Upper lobe of right lung (tissue), 1 donor: ENCODE data around the gene UTP14C. TPM values are rescaled to one million over a fixed set of nuclear protein-coding genes. Genes with fewer than 3 reads are reported as not detected.

Source experiments
- ATAC-seq: fragments of 200-7000 bp; cut with Tn5 transposase; one replicate; pipeline ENCODE4 v1.9.1; 2020; ENCODE audit warnings: mild to moderate bottlenecking, moderate library complexity
- DNase-seq: peaks from one replicate; pipeline ENCODE4 v3.0.0-alpha.2; 2020
- H3K27ac ChIP-seq: fragments of 200-600 bp; one replicate; pipeline ENCODE4 v1.8.0; 2022
- H3K27me3 ChIP-seq: fragments of 200-600 bp; one replicate; pipeline ENCODE4 v1.8.0; 2022; ENCODE audit warnings: mild to moderate bottlenecking
- H3K36me3 ChIP-seq: fragments of 200-600 bp; one replicate; pipeline ENCODE4 v1.8.0; 2022
- H3K4me1 ChIP-seq: fragments of 200-600 bp; one replicate; pipeline ENCODE4 v1.8.0; 2022
- H3K4me3 ChIP-seq: fragments of 200-600 bp; one replicate; pipeline ENCODE4 v1.8.0; 2022; ENCODE audit warnings: mild to moderate bottlenecking
- H3K9me3 ChIP-seq: fragments of 200-600 bp; one replicate; pipeline ENCODE4 v1.8.0; 2022
- intact Hi-C: fragments of 100-400 bp; cut with DNase I; formaldehyde crosslinking; loops from one replicate; pipeline ENCODE4 v1.11.0; 2022
- total RNA-seq: library from RNA; stranded (reverse); fragmentation: NEBNext Ultra II Directional; extraction: Animal tissue kit (Norgen Biotek cat#: 25700); gene quantifications from one replicate; pipeline ENCODE4 v1.2.1, GENCODE V29; 2021
- TF ChIP-seq, protein P1 (sequence below): fragments of 200-600 bp; IDR thresholded peaks from one replicate; pipeline ENCODE4 v1.8.0; 2022; ENCODE audit warnings: antibody characterized with exemption
- donor health status: DM: no; HTN: yes; CAD: no; lungs with severe emphysema.

The UTP14C gene
- total RNA-seq, 1 donor from 2014 or later = 20.5 TPM

GRCh38 chr13:52034616-52035226 is 10.2 kb downstream of the UTP14C start:
- DNase-seq = no peak
- TF ChIP-seq, protein P1, sequence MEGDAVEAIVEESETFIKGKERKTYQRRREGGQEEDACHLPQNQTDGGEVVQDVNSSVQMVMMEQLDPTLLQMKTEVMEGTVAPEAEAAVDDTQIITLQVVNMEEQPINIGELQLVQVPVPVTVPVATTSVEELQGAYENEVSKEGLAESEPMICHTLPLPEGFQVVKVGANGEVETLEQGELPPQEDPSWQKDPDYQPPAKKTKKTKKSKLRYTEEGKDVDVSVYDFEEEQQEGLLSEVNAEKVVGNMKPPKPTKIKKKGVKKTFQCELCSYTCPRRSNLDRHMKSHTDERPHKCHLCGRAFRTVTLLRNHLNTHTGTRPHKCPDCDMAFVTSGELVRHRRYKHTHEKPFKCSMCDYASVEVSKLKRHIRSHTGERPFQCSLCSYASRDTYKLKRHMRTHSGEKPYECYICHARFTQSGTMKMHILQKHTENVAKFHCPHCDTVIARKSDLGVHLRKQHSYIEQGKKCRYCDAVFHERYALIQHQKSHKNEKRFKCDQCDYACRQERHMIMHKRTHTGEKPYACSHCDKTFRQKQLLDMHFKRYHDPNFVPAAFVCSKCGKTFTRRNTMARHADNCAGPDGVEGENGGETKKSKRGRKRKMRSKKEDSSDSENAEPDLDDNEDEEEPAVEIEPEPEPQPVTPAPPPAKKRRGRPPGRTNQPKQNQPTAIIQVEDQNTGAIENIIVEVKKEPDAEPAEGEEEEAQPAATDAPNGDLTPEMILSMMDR = no peak
- no peaks in the 10 kb centered on the region for H3K4me1 ChIP-seq
- no peaks in the 10 kb centered on the region for H3K9me3 ChIP-seq
- intact Hi-C loops = no loop called here
- H3K36me3 ChIP-seq = no peaks in the 10 kb centered on the region
- no peaks in the 10 kb centered on the region for H3K27me3 ChIP-seq
- no peak overlapping the region for H3K4me3 ChIP-seq
- no peak overlapping the region for H3K27ac ChIP-seq
- ATAC-seq = no peak

DNA sequence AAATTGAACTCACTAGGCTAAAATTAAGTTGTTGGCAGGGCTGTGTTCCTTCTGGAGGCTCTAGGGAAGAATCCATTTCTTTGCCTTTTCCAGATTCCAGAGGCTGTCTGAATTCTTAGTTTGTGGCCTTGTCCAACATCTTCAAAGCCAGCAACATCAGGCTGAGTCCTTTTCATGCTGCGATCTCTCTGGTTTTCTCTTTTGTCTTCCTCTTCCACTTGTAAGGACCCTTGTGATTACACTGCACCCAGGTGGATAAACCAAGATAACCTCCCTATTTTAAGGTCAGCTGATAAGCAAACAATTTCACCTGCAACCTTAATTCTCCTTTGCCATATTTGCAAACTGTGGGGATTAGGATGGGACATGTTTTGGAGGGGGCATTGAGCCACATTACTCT is 11.5 kb downstream of the UTP14C start:
- no peak for DNase-seq
- TF ChIP-seq, protein P1 = no peak
- no peak overlapping the region for H3K4me3 ChIP-seq
- no peaks in the 10 kb centered on the region for H3K4me1 ChIP-seq
- no peaks in the 10 kb centered on the region for H3K36me3 ChIP-seq
- no peaks in the 10 kb centered on the region for H3K9me3 ChIP-seq
- no peak overlapping the region for H3K27ac ChIP-seq
- no peaks in the 10 kb centered on the region for H3K27me3 ChIP-seq
- intact Hi-C loops = no loop called here
- no peak for ATAC-seq

GRCh38 chr13:52043675-52044074 is 19.2 kb downstream of the UTP14C start:
- DNase-seq = no peak
- intact Hi-C loops = no loop called here

DNA sequence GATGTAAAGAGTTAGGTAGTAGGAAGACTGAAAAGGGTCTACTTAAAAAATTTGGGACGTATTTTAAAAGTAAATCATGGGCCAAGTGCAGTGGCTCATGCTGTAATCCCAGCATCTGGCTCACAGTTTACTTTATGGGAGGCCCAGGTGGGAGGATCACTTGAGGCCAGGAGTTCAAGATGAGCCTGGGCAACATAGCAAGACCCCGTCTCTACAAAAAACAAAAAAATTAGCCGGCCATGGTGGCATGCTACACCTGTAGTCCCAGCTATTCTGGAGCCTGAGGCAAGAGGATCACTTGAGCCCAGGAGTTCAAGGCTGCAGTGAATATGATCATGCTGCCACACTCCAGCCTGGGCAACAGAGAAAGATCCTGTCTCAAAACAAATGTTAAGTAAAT is 23.0 kb downstream of the UTP14C start:
- intact Hi-C loops = no loop called here
- Histone ChIP-seq H3K27me3 (no peaks in the 10 kb centered on the region), H3K27ac (no peak overlapping the region), H3K4me3 (no peak overlapping the region), H3K9me3 (no peaks in the 10 kb centered on the region), H3K4me1 (no peaks in the 10 kb centered on the region), H3K36me3 (no peaks in the 10 kb centered on the region)
- TF ChIP-seq, protein P1 = no peak
- ATAC-seq (no peak), DNase-seq (no peak)

More at GRCh38 chr13:52043675-52044074, 19.2 kb downstream of the UTP14C start:
- no peak for ATAC-seq
- Histone ChIP-seq H3K9me3 (no peaks in the 10 kb centered on the region), H3K4me1 (no peaks in the 10 kb centered on the region), H3K4me3 (no peak overlapping the region), H3K27ac (no peak overlapping the region), H3K36me3 (no peaks in the 10 kb centered on the region), H3K27me3 (no peaks in the 10 kb centered on the region)
- TF ChIP-seq, protein P1 = no peak

DNA sequence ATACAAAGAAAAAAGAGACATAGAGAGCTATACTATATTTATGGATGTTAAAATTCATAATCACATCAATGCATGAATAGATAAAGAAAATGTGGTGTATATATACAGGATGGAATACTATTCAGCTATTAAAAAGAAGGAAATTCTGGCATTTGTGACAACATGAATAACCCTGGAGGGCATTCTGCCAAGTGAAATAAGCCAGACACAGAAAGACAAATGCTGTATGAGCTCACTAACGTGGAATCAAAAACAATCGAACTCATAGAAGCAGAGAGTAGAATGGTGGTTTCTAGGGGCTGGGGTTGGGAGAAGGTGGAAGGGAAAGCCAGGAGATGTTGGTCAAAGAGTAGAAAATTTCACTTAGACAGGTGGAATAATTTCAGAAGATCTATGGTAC is 24.0 kb downstream of the UTP14C start:
- TF ChIP-seq, protein P1 = no peak
- no peak overlapping the region for H3K4me3 ChIP-seq
- DNase-seq (no peak), ATAC-seq (no peak)
- H3K27me3 ChIP-seq = no peaks in the 10 kb centered on the region
- H3K4me1 ChIP-seq = no peaks in the 10 kb centered on the region
- intact Hi-C loops = no loop called here
- H3K36me3 ChIP-seq = no peaks in the 10 kb centered on the region
- H3K9me3 ChIP-seq = no peaks in the 10 kb centered on the region
- H3K27ac ChIP-seq = no peak overlapping the region

DNA sequence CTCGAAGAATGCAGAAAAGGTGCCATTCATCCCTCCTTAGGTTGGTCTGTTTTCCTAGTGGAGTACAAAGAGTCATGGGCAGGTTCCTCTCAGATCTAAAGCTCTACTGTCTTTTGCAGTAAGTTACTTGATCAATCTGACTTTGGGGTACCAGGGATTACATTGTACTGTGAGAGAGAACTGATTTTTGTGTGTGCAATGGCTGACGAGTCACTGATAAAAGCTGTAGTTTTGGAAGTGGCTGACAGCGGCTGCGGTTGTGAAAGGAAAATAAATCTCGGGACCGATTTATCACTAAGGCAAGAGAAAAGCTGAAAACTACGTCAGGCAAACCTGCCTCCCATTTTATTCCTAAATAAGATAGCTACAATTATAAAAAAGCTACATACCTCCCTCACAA is 26.9 kb downstream of the UTP14C start:
- intact Hi-C loops = no loop called here
- no peaks in the 10 kb centered on the region for H3K27me3 ChIP-seq
- H3K9me3 ChIP-seq = no peaks in the 10 kb centered on the region
- no peak for DNase-seq
- no peak overlapping the region for H3K27ac ChIP-seq
- no peak overlapping the region for H3K4me3 ChIP-seq
- no peak for ATAC-seq
- TF ChIP-seq, protein P1 = no peak
- no peaks in the 10 kb centered on the region for H3K4me1 ChIP-seq
- H3K36me3 ChIP-seq = no peaks in the 10 kb centered on the region
